H9 (cell line): ENCODE measurements around the gene PHACTR1. TPM values are rescaled to one million over a fixed set of nuclear protein-coding genes. Genes with fewer than 3 reads are reported as not detected.

Experiments used
- DNase-seq: peaks from one replicate; pipeline ENCODE4 v3.0.0-alpha.2; 2017
- H2AFZ ChIP-seq: one replicate; pipeline ENCODE4 v1.6.1; 2013; ENCODE audit warnings: mild to moderate bottlenecking, low read length, control low read depth, moderate library complexity
- H2AK5ac ChIP-seq: 2 replicates; pipeline ENCODE4 v1.6.1; 2013; ENCODE audit warnings: low read length, control low read depth, mixed read lengths; ENCODE audit not compliant: insufficient read length
- H2BK120ac ChIP-seq: one replicate; pipeline ENCODE4 v1.6.1; 2013; ENCODE audit warnings: low read depth, mild to moderate bottlenecking, low read length, control low read depth, inconsistent platforms; ENCODE audit not compliant: poor library complexity, severe bottlenecking
- H2BK12ac ChIP-seq: 2 replicates; pipeline ENCODE4 v1.6.1; 2013; ENCODE audit warnings: low read length, control low read depth, mixed read lengths, low read depth; ENCODE audit not compliant: insufficient read length
- H2BK15ac ChIP-seq: 2 replicates; pipeline ENCODE4 v1.6.1; 2013; ENCODE audit warnings: low read depth, low read length, control low read depth
- H2BK20ac ChIP-seq: one replicate; pipeline ENCODE4 v1.6.1; 2013; ENCODE audit warnings: low read depth, mild to moderate bottlenecking, low read length, control low read depth, inconsistent platforms; ENCODE audit not compliant: poor library complexity, severe bottlenecking
- H2BK5ac ChIP-seq: 2 replicates; pipeline ENCODE4 v1.6.1; 2013; ENCODE audit warnings: low read length, control low read depth, mixed read lengths; ENCODE audit not compliant: insufficient read length
- H3K14ac ChIP-seq: 2 replicates; pipeline ENCODE4 v1.6.1; 2013; ENCODE audit warnings: low read length, control low read depth; ENCODE audit not compliant: insufficient read depth
- H3K18ac ChIP-seq: 2 replicates; pipeline ENCODE4 v1.6.1; 2013; ENCODE audit warnings: low read depth, mild to moderate bottlenecking, mixed read lengths, low read length, control low read depth; ENCODE audit not compliant: insufficient read length
- H3K23ac ChIP-seq: 2 replicates; pipeline ENCODE4 v1.6.1; 2013; ENCODE audit warnings: low read length, control low read depth, mixed read lengths, low read depth; ENCODE audit not compliant: insufficient read length
- H3K23me2 ChIP-seq: 2 replicates; pipeline ENCODE4 v1.6.1; 2013; ENCODE audit warnings: low read depth, mild to moderate bottlenecking, mixed read lengths, low read length, control low read depth; ENCODE audit not compliant: insufficient read length, poor library complexity, severe bottlenecking
- H3K27ac ChIP-seq: 2 replicates; pipeline ENCODE4 v1.5.1; 2013; ENCODE audit warnings: low read length, control low read depth, mixed read lengths, low read depth; ENCODE audit not compliant: insufficient read length
- H3K27me3 ChIP-seq: 2 replicates; pipeline ENCODE4 v1.6.1; 2013; ENCODE audit warnings: low read length, control low read depth, inconsistent platforms; ENCODE audit not compliant: insufficient read depth
- H3K4ac ChIP-seq: 2 replicates; pipeline ENCODE4 v1.6.1; 2013; ENCODE audit warnings: low read depth, mild to moderate bottlenecking, control low read depth, inconsistent platforms, low read length, moderate library complexity
- H3K4me1 ChIP-seq: 2 replicates; pipeline ENCODE4 v1.6.1; 2013; ENCODE audit warnings: low read length, control low read depth, inconsistent platforms; ENCODE audit not compliant: insufficient read depth
- H3K4me2 ChIP-seq: 2 replicates; pipeline ENCODE4 v1.6.1; 2013; ENCODE audit warnings: low read length, control low read depth, mixed read lengths; ENCODE audit not compliant: insufficient read length, insufficient read depth
- H3K56ac ChIP-seq: 2 replicates; pipeline ENCODE4 v1.6.1; 2013; ENCODE audit warnings: low read depth, mild to moderate bottlenecking, mixed read lengths, low read length, control low read depth; ENCODE audit not compliant: insufficient read length
- H3K79me1 ChIP-seq: 2 replicates; pipeline ENCODE4 v1.6.1; 2013; ENCODE audit warnings: low read depth, mild to moderate bottlenecking, moderate library complexity, low read length, control low read depth, inconsistent platforms; ENCODE audit not compliant: insufficient read depth, poor library complexity, severe bottlenecking
- H3K79me2 ChIP-seq: 2 replicates; pipeline ENCODE4 v1.6.1; 2013; ENCODE audit warnings: low read length, control low read depth, inconsistent platforms; ENCODE audit not compliant: insufficient read depth
- H3K9ac ChIP-seq: 2 replicates; pipeline ENCODE4 v1.6.1; 2013; ENCODE audit warnings: low read length, control low read depth, mixed read lengths; ENCODE audit not compliant: insufficient read length; ENCODE audit errors: extremely low read depth
- H3K9me3 ChIP-seq: one replicate; pipeline ENCODE4 v1.6.1; 2013; ENCODE audit warnings: low read depth, low read length, inconsistent platforms; ENCODE audit not compliant: control insufficient read depth
- H3T11ph ChIP-seq: one replicate; pipeline ENCODE4 v1.6.1; 2013; ENCODE audit warnings: mild to moderate bottlenecking, low read length, control low read depth, inconsistent platforms
- H4K20me1 ChIP-seq: one replicate; pipeline ENCODE4 v1.6.1; 2013; ENCODE audit not compliant: control insufficient read depth, insufficient read length, insufficient read depth
- H4K5ac ChIP-seq: 2 replicates; pipeline ENCODE4 v1.6.1; 2013; ENCODE audit warnings: low read depth, mild to moderate bottlenecking, mixed read lengths, low read length, control low read depth; ENCODE audit not compliant: insufficient read length
- H4K8ac ChIP-seq: replicated peaks from 2 replicates; pipeline ENCODE4 v1.6.1; 2013; ENCODE audit warnings: low read length, control low read depth, mixed read lengths, low read depth; ENCODE audit not compliant: insufficient read length
- H4K91ac ChIP-seq: 2 replicates; pipeline ENCODE4 v1.6.1; 2013; ENCODE audit warnings: low read depth, mild to moderate bottlenecking, moderate library complexity, mixed read lengths, low read length, control low read depth; ENCODE audit not compliant: insufficient read length
- H3K27ac Mint-ChIP-seq, 3 experiments: 2 replicates in 2 of 3; 3 replicates in 1 of 3; pipeline ENCODE4 v1.8.0; 2020 to 2021; ENCODE audit warnings: mixed read lengths in 3 of 3, mild to moderate bottlenecking in 1 of 3, moderate library complexity in 1 of 3
- H3K27me3 Mint-ChIP-seq: 2 replicates; pipeline ENCODE4 v1.8.0; 2021; ENCODE audit warnings: low read depth, mild to moderate bottlenecking, moderate library complexity, mixed read lengths
- H3K36me3 Mint-ChIP-seq, 3 experiments: 2 replicates in 2 of 3; 3 replicates in 1 of 3; pipeline ENCODE4 v1.8.0; 2020 to 2021; ENCODE audit warnings: low read depth in 3 of 3, mixed read lengths in 3 of 3; ENCODE audit not compliant: insufficient read depth in 1 of 3
- H3K4me1 Mint-ChIP-seq, 2 experiments: 2 replicates each; pipeline ENCODE4 v1.8.0; 2020; ENCODE audit warnings: mixed read lengths in 2 of 2
- H3K4me3 Mint-ChIP-seq, 2 experiments: 2 replicates in 1 of 2; 3 replicates in 1 of 2; pipeline ENCODE4 v1.8.0; 2020 to 2021; ENCODE audit warnings: mild to moderate bottlenecking in 2 of 2, mixed read lengths in 2 of 2, moderate library complexity in 1 of 2
- H3K9me3 Mint-ChIP-seq, 2 experiments: 2 replicates in 1 of 2; 3 replicates in 1 of 2; pipeline ENCODE4 v1.8.0; 2020; ENCODE audit warnings: mild to moderate bottlenecking in 2 of 2, mixed read lengths in 2 of 2, moderate library complexity in 1 of 2
- CTCF ChIP-seq: fragments of 200-600 bp; sonication (generic); conservative IDR thresholded peaks from 3 replicates; pipeline ENCODE4 v1.8.0; 2021; ENCODE audit warnings: antibody characterized with exemption, mild to moderate bottlenecking
- WGBS: extraction: QIAGEN DNeasy Blood & Tissue Kit; methylation state at CpG from one replicate; pipeline ENCODE4 v1.1.7; 2013; ENCODE audit warnings: missing lambda C conversion rate, low lambda C conversion rate, mixed read lengths; ENCODE audit not compliant: insufficient read length; ENCODE audit errors: extremely low coverage; 5-methylcytosine and 5-hydroxymethylcytosine counted together
- total RNA-seq: library from RNA; stranded (reverse); gene quantifications from 2 replicates; pipeline ENCODE4 v1.2.1, GENCODE V29; 2021

The PHACTR1 gene
- total RNA-seq, 1 experiment from 2014 or later = 15.9 TPM

GRCh38 chr6:13065581-13065980, 349.0 kb downstream of the PHACTR1 start:
- H2BK120ac ChIP-seq = no peak overlapping the region
- no peak overlapping the region for H3K4ac ChIP-seq
- no peaks in the 10 kb centered on the region for H3K79me2 ChIP-seq
- no peak for DNase-seq
- no peak overlapping the region for H2BK5ac ChIP-seq
- TF ChIP-seq CTCF = no peak
- no peak overlapping the region for H3T11ph ChIP-seq
- H2AK5ac ChIP-seq = no peak overlapping the region
- no peak overlapping the region for H4K5ac ChIP-seq
- H3K27ac ChIP-seq = no peak overlapping the region
- no peak overlapping the region for H3K9ac ChIP-seq
- H4K8ac ChIP-seq = no peak overlapping the region
- H3K14ac ChIP-seq = no peak overlapping the region
- no peak overlapping the region for H4K91ac ChIP-seq
- Mint-ChIP-seq H3K4me3 (no peak overlapping the region), H3K9me3 (no peaks in the 10 kb centered on the region), H3K4me1 (no peaks in the 10 kb centered on the region), H3K27me3 (no peaks in the 10 kb centered on the region; the same call in 1 of the 2 replicates), H3K36me3 (no peaks in the 10 kb centered on the region), H3K27ac (no peak overlapping the region)
- no peaks in the 10 kb centered on the region for H3K4me1 ChIP-seq
- H3K27me3 ChIP-seq = no peaks in the 10 kb centered on the region
- no peaks in the 10 kb centered on the region for H4K20me1 ChIP-seq
- H3K56ac ChIP-seq = no peak overlapping the region
- H2BK20ac ChIP-seq = no peak overlapping the region
- no CpG with 5 or more reads among the region's 1 CpG for WGBS
- H2BK12ac ChIP-seq = no peak overlapping the region
- H3K23me2 ChIP-seq = no peaks in the 10 kb centered on the region
- no peak overlapping the region for H3K18ac ChIP-seq
- H3K9me3 ChIP-seq = no peaks in the 10 kb centered on the region
- H2BK15ac ChIP-seq = no peak overlapping the region
- no peaks in the 10 kb centered on the region for H3K79me1 ChIP-seq
- no peak overlapping the region for H2AFZ ChIP-seq
- H3K4me2 ChIP-seq = no peak overlapping the region
- H3K23ac ChIP-seq = no peak overlapping the region
